CD4-positive, alpha-beta T cell (primary cell): ENCODE data around the gene RINL. TPM values are rescaled to one million over a fixed set of nuclear protein-coding genes. Genes with fewer than 3 reads are reported as not detected.

Experiments
- ATAC-seq: fragments of 200-7000 bp; cut with Tn5 transposase; one replicate; pipeline ENCODE4 v1.10.0; 2022; ENCODE audit warnings: mild to moderate bottlenecking; ENCODE audit not compliant: poor library complexity
- CTCF ChIA-PET: fragments of 350-600 bp; sonication (Branson Sonifier 250); formaldehyde crosslinking; loops from one replicate; lab custom pipeline; 2021; ENCODE audit warnings: antibody characterized with exemption, inconsistent platforms; lab: Charles Lee
- POLR2A ChIA-PET: fragments of 350-600 bp; sonication (Branson Sonifier 250); formaldehyde crosslinking; loops from one replicate; lab custom pipeline; 2021; ENCODE audit warnings: antibody characterized with exemption, inconsistent platforms; lab: Charles Lee
- DNase-seq, 14 experiments: peaks; one replicate each; pipeline ENCODE4 v3.0.0-alpha.2; 2013 to 2020; ENCODE audit warnings: mixed read lengths in 2 of 14
- H3K27ac ChIP-seq, 2 donors: one replicate each; pipeline versions ENCODE4 v1.5.1 to v1.7.0; 2013; ENCODE audit warnings: low read length in 2 of 2, low read depth in 1 of 2, mild to moderate bottlenecking in 1 of 2
- H3K27me3 ChIP-seq, 2 experiments: 1 replicate in 1 of 2; 2 replicates in 1 of 2; pipeline versions ENCODE4 v1.6.1 to v1.7.0; 2013; ENCODE audit warnings: low read length in 2 of 2, control low read depth in 1 of 2, mild to moderate bottlenecking in 1 of 2, moderate library complexity in 1 of 2; ENCODE audit not compliant: insufficient read depth in 2 of 2, control insufficient read depth in 1 of 2
- H3K36me3 ChIP-seq: one replicate; pipeline ENCODE4 v1.6.1; 2013; ENCODE audit warnings: low read length, control low read depth; ENCODE audit not compliant: insufficient read depth
- H3K4me1 ChIP-seq: one replicate; pipeline ENCODE4 v1.6.1; 2013; ENCODE audit warnings: low read length, control low read depth; ENCODE audit not compliant: insufficient read depth
- H3K4me3 ChIP-seq: one replicate; pipeline ENCODE4 v1.5.1; 2013; ENCODE audit warnings: mild to moderate bottlenecking, low read length, moderate library complexity
- H3K9me3 ChIP-seq, 2 experiments: 1 replicate in 1 of 2; 2 replicates in 1 of 2; pipeline versions ENCODE4 v1.6.1 to v1.7.0; 2013; ENCODE audit warnings: low read length in 2 of 2, mild to moderate bottlenecking in 2 of 2, control low read depth in 1 of 2, moderate library complexity in 1 of 2; ENCODE audit not compliant: control insufficient read depth in 1 of 2, insufficient read depth in 1 of 2
- H3K27ac Mint-ChIP-seq: one replicate; pipeline ENCODE4 v1.8.0; 2020; ENCODE audit warnings: mixed read lengths
- H3K27me3 Mint-ChIP-seq: one replicate; pipeline ENCODE4 v1.8.0; 2021; ENCODE audit warnings: mixed read lengths
- H3K36me3 Mint-ChIP-seq: one replicate; pipeline ENCODE4 v1.8.0; 2021; ENCODE audit warnings: low read depth, mixed read lengths
- H3K4me1 Mint-ChIP-seq: one replicate; pipeline ENCODE4 v1.8.0; 2021; ENCODE audit warnings: low read depth, mixed read lengths
- H3K4me3 Mint-ChIP-seq: one replicate; pipeline ENCODE4 v1.8.0; 2020; ENCODE audit warnings: mild to moderate bottlenecking, mixed read lengths
- H3K9me3 Mint-ChIP-seq: one replicate; pipeline ENCODE4 v1.8.0; 2020; ENCODE audit warnings: mixed read lengths
- intact Hi-C, 2 experiments: fragments of 100-400 bp; cut with DNase I in 1 of 2; cut with micrococcal nuclease in 1 of 2; formaldehyde crosslinking; loops; one replicate each; pipeline versions ENCODE4 v1.15.1 to v1.9.0; 2023 to 2025; cut with DNase I, micrococcal nuclease
- total RNA-seq, 174 experiments: library from RNA in 2 of 174; stranded (reverse) in 2 of 174; gene quantifications; one replicate each; pipeline ENCODE4 v1.2.3 and lab custom pipeline; 2021 to 2026
- TF ChIP-seq, protein P1 (sequence below): fragments of 200-600 bp; IDR thresholded peaks from one replicate; pipeline ENCODE4 v1.8.0; 2022; ENCODE audit warnings: antibody characterized with exemption, mild to moderate bottlenecking

RINL gene
- total RNA-seq, 2 experiments from 2014 or later = 19.5 to 21.3 TPM

DNA sequence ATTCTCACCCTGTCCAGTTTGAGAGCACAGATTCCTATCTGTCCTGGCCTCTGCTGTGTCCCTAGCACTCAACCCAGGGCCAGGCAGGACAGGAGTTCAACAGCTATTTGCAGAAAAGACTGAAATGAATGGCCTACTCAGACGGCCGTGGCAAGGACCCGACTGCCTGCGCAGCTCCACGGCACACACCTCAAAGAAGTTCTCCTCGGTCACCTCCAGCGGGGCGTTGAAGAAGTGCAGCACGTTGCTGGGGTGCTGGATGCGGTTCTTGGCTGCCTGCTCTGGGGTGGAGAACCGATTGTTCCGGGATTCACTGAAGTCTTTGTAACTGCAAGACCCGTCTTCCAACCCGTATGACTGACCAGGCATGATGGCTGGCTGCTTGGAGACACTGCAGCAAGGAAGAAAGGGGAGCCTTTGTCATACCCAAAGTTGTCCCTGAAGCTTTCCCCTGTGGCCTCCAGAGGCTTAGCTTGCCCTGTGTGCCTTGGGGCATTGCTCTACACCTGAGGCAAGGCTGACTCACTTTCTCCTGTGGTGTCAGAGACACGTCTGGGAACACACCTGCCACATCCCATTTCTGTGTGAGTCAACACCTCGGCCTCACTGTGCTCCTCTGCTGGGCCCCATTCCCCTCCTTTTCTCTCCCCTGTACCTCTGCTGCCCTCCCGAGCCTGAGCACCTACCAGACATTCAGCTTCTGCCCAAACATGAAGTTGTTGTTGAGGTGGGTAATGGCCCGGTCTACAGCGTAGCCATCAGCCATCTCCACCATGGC is 39.7 kb downstream of the RINL start:
- Histone ChIP-seq H3K4me3 (no peak overlapping the region), H3K27me3 (no peaks in the 10 kb centered on the region), H3K27ac (no peak overlapping the region), H3K36me3 (peaks cover 80% of the 10 kb centered on the region), H3K4me1 (peaks cover 39% of the 10 kb centered on the region), H3K9me3 (no peaks in the 10 kb centered on the region)
- intact Hi-C loops = no loop called here
- Mint-ChIP-seq H3K36me3 (peaks cover 81% of the 10 kb centered on the region), H3K27ac (peak overlapping the region; percentile 42), H3K4me1 (peaks cover 35% of the 10 kb centered on the region), H3K9me3 (no peaks in the 10 kb centered on the region), H3K4me3 (no peak overlapping the region), H3K27me3 (peaks cover 5% of the 10 kb centered on the region)
- peak in 5 of 14 experiments; percentile 29 to 60 (median 33) for DNase-seq
- TF ChIP-seq, protein P1, sequence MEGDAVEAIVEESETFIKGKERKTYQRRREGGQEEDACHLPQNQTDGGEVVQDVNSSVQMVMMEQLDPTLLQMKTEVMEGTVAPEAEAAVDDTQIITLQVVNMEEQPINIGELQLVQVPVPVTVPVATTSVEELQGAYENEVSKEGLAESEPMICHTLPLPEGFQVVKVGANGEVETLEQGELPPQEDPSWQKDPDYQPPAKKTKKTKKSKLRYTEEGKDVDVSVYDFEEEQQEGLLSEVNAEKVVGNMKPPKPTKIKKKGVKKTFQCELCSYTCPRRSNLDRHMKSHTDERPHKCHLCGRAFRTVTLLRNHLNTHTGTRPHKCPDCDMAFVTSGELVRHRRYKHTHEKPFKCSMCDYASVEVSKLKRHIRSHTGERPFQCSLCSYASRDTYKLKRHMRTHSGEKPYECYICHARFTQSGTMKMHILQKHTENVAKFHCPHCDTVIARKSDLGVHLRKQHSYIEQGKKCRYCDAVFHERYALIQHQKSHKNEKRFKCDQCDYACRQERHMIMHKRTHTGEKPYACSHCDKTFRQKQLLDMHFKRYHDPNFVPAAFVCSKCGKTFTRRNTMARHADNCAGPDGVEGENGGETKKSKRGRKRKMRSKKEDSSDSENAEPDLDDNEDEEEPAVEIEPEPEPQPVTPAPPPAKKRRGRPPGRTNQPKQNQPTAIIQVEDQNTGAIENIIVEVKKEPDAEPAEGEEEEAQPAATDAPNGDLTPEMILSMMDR = no peak
- ATAC-seq = no peak
- ChIA-PET CTCF (interaction anchor here (0.5 to 1.3 kb wide), 2 partner anchors 32 to 91 kb away, joined by 3 read pairs; no protein-coding TSS in a partner anchor), POLR2A (interaction anchor here (3.4 kb wide), 1 partner anchor 11 kb away, joined by 14 read pairs; no protein-coding TSS in a partner anchor)

DNA sequence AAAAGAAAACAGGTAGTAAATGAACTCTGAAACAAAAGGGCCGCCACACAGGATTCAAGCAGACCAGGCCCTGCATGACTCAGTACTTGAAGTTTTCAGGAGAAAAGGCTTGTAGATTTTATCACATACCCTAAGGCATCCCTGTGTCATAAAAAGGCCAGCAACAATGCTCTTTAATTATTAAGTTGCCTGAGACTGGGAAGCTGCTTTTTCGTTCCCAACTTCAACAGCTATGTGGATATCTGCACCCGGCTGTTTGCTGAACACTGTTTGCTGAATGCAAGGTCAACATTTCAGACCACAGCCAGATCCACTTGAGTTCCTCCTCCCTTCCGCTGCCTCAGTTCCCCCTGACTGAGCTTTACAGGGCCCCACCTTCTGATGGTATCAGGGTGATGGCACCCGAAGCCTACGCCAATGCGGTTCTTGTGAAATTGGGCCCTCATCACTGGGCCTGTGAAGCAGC is 40.4 kb downstream of the RINL start:
- H3K4me1 ChIP-seq = peaks cover 32% of the 10 kb centered on the region
- no peak overlapping the region for H3K4me3 ChIP-seq
- Mint-ChIP-seq H3K36me3 (peaks cover 74% of the 10 kb centered on the region), H3K4me3 (no peak overlapping the region), H3K4me1 (peaks cover 28% of the 10 kb centered on the region), H3K27me3 (peaks cover 5% of the 10 kb centered on the region), H3K9me3 (no peaks in the 10 kb centered on the region), H3K27ac (peak overlapping the region; percentile 20)
- ChIA-PET POLR2A (interaction anchor here (0.8 to 3.4 kb wide), 2 partner anchors 12 to 63 kb away, joined by 3 to 14 read pairs; no protein-coding TSS in a partner anchor), CTCF (no interaction called here)
- ATAC-seq = no peak
- peak overlapping the region in 1 of 2 donors; percentile 11 for H3K27ac ChIP-seq
- TF ChIP-seq, protein P1 = no peak
- H3K36me3 ChIP-seq = peaks cover 73% of the 10 kb centered on the region
- no peaks in the 10 kb centered on the region for H3K27me3 ChIP-seq
- no peak for DNase-seq
- intact Hi-C loops = no loop called here
- H3K9me3 ChIP-seq = no peaks in the 10 kb centered on the region

DNA sequence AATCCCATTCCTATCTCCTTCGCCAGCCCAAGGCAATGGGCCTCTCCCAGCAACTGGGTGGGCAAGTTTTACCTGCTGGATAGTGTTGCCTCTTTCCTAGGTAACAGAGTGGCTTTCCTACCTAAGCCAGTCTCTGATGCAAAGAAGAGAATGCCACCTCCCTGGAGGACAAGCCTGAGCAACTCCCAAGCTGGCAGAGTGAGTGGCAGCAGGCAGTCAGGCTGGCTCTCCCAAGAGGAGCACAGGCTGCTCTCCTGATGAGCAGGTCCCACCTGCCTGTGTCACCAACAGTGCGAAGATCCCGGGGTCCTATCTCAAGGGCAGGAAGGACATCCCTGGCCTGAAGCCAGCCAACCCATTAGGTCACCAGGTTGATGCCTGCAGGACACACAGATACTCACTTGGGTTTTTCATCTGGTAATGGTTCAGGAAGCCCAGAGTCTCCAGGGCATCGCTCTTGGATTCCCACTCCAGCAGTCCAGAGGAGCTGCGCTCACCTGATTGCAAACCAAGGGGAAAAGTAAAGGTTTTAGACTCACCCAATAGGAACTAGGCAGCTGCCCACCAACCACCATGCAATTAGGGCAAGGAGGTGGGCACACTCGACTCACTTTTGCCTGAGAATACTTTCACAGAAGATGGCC is 41.0 kb downstream of the RINL start:
- H3K4me3 Mint-ChIP-seq = peak overlapping the region; percentile 11
- peaks cover 70% of the 10 kb centered on the region for H3K36me3 Mint-ChIP-seq

More for the DNA sequence above, 41.0 kb downstream of the RINL start:
- Histone ChIP-seq H3K4me1 (peaks cover 31% of the 10 kb centered on the region), H3K9me3 (no peaks in the 10 kb centered on the region), H3K27ac (peak overlapping the region in 1 of 2 donors; percentile 11), H3K27me3 (no peaks in the 10 kb centered on the region), H3K36me3 (peaks cover 67% of the 10 kb centered on the region), H3K4me3 (no peak overlapping the region)
- H3K27ac Mint-ChIP-seq = peak overlapping the region; percentile 20
- DNase-seq = no peak
- H3K9me3 Mint-ChIP-seq = no peaks in the 10 kb centered on the region
- ChIA-PET CTCF (no interaction called here), POLR2A (interaction anchor here (0.8 to 3.4 kb wide), 2 partner anchors 12 to 63 kb away, joined by 3 to 14 read pairs; no protein-coding TSS in a partner anchor)
- H3K27me3 Mint-ChIP-seq = no peaks in the 10 kb centered on the region
- TF ChIP-seq, protein P1 = no peak
- intact Hi-C loops = no loop called here
- H3K4me1 Mint-ChIP-seq = peaks cover 26% of the 10 kb centered on the region
- ATAC-seq = no peak
